GM18498 (cell line): ENCODE results near the gene KCNIP1.

ENCODE experiments used
- ATAC-seq: cut with Tn5 transposase; IDR thresholded peaks from one replicate; pipeline ENCODE4 v1.9.1; 2021; ENCODE audit warnings: mild to moderate bottlenecking, moderate library complexity; ENCODE audit not compliant: unreplicated experiment

Gene KCNIP1

GRCh38 chr5:170590566-170590965, 86.7 kb downstream of the KCNIP1 start:
- ATAC-seq = no peak

- no peak for ATAC-seq
Measured at GRCh38 chr5:170591054-170591453, 87.2 kb downstream of the KCNIP1 start.

- ATAC-seq = no peak
Measured at GRCh38 chr5:170596482-170597044, 92.7 kb downstream of the KCNIP1 start.

GRCh38 chr5:170597109-170597751, 93.4 kb downstream of the KCNIP1 start:
- ATAC-seq = no peak

- ATAC-seq = no peak
Measured at GRCh38 chr5:170597872-170598271, 94.1 kb downstream of the KCNIP1 start.

- ATAC-seq = no peak
Measured at GRCh38 chr5:170599756-170600155, 95.9 kb downstream of the KCNIP1 start.

- ATAC-seq = no peak
Measured at GRCh38 chr5:170601619-170602018, 97.8 kb downstream of the KCNIP1 start.

- no peak for ATAC-seq
Measured at GRCh38 chr5:170603109-170603508, 99.3 kb downstream of the KCNIP1 start.

GRCh38 chr5:170603578-170604565, 100.1 kb downstream of the KCNIP1 start:
- ATAC-seq = peak; percentile 67

- ATAC-seq = no peak
Measured at GRCh38 chr5:170606941-170607340, 103.1 kb downstream of the KCNIP1 start.

- no peak for ATAC-seq
Measured at GRCh38 chr5:170611449-170612090, 107.8 kb downstream of the KCNIP1 start.

GRCh38 chr5:170612256-170612678, 108.4 kb downstream of the KCNIP1 start:
- ATAC-seq = no peak

GRCh38 chr5:170614065-170614490, 110.3 kb downstream of the KCNIP1 start:
- ATAC-seq = no peak

- no peak for ATAC-seq
Measured at GRCh38 chr5:170614720-170615119, 110.9 kb downstream of the KCNIP1 start.

GRCh38 chr5:170617533-170618490, 114.0 kb downstream of the KCNIP1 start:
- no peak for ATAC-seq

- ATAC-seq = peak; percentile 54
Measured at GRCh38 chr5:170619869-170620268, 116.0 kb downstream of the KCNIP1 start.

- ATAC-seq = no peak
Measured at GRCh38 chr5:170622933-170623332, 119.1 kb downstream of the KCNIP1 start.

GRCh38 chr5:170623576-170624181, 119.9 kb downstream of the KCNIP1 start:
- ATAC-seq = no peak
